Vagina (tissue), 2 donors: Measurements from ENCODE around the gene TOLLIP.

Source experiments
- POLR2A ChIP-seq, 2 donors: fragments of 450-650 bp; IDR thresholded peaks; one replicate each; pipeline ENCODE4 v1.6.1; 2017; ENCODE audit warnings: antibody characterized with exemption in 2 of 2, mild to moderate bottlenecking in 2 of 2, moderate library complexity in 2 of 2
- TF ChIP-seq, protein P1 (sequence below), 3 experiments: fragments of 450-650 bp in 2 of 3; fragments of 200-600 bp in 1 of 3; sonication (generic) in 1 of 3; IDR thresholded peaks; one replicate each; pipeline ENCODE4 v1.5.1; 2017 to 2019; ENCODE audit warnings: antibody characterized with exemption in 3 of 3, mild to moderate bottlenecking in 2 of 3, moderate library complexity in 2 of 3

DNA sequence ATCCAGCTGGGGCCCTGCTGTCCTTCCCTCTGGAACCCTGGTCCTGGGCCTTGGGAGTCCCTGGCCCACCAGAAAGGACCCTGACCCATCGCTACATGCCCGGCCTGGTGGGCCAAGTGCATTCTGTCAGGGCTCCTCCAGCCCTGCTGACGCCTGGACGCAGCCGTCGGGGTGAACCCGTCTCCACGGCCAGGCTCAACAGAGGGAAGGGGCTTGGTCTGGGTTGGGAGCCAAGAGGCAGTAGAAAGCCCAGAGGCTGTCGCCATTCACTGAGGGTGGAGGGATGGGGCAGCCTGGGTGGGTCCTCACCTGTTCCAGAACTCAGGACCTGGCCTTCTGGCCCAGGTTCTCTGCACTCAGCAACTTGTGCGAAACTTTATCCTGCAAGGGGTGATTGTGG lies 39.0 kb downstream of the TOLLIP start:
- TF ChIP-seq, protein P1, sequence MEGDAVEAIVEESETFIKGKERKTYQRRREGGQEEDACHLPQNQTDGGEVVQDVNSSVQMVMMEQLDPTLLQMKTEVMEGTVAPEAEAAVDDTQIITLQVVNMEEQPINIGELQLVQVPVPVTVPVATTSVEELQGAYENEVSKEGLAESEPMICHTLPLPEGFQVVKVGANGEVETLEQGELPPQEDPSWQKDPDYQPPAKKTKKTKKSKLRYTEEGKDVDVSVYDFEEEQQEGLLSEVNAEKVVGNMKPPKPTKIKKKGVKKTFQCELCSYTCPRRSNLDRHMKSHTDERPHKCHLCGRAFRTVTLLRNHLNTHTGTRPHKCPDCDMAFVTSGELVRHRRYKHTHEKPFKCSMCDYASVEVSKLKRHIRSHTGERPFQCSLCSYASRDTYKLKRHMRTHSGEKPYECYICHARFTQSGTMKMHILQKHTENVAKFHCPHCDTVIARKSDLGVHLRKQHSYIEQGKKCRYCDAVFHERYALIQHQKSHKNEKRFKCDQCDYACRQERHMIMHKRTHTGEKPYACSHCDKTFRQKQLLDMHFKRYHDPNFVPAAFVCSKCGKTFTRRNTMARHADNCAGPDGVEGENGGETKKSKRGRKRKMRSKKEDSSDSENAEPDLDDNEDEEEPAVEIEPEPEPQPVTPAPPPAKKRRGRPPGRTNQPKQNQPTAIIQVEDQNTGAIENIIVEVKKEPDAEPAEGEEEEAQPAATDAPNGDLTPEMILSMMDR (IDR thresholded peaks at IDR 0.05) = no peak
- no peak for TF ChIP-seq POLR2A (IDR thresholded peaks at IDR 0.05)
